HG02973 (cell line): ENCODE measurements around the gene COG1.
"Not testable (repeated sequence)": the region's sequence is repeated elsewhere in the genome, so short reads cannot be mapped to it uniquely, and the experiment has no call there.

Experiments
- ATAC-seq: cut with Tn5 transposase; IDR thresholded peaks from one replicate; pipeline ENCODE4 v1.9.1; 2021; ENCODE audit warnings: moderate library complexity; ENCODE audit not compliant: unreplicated experiment

Gene COG1, protein sequence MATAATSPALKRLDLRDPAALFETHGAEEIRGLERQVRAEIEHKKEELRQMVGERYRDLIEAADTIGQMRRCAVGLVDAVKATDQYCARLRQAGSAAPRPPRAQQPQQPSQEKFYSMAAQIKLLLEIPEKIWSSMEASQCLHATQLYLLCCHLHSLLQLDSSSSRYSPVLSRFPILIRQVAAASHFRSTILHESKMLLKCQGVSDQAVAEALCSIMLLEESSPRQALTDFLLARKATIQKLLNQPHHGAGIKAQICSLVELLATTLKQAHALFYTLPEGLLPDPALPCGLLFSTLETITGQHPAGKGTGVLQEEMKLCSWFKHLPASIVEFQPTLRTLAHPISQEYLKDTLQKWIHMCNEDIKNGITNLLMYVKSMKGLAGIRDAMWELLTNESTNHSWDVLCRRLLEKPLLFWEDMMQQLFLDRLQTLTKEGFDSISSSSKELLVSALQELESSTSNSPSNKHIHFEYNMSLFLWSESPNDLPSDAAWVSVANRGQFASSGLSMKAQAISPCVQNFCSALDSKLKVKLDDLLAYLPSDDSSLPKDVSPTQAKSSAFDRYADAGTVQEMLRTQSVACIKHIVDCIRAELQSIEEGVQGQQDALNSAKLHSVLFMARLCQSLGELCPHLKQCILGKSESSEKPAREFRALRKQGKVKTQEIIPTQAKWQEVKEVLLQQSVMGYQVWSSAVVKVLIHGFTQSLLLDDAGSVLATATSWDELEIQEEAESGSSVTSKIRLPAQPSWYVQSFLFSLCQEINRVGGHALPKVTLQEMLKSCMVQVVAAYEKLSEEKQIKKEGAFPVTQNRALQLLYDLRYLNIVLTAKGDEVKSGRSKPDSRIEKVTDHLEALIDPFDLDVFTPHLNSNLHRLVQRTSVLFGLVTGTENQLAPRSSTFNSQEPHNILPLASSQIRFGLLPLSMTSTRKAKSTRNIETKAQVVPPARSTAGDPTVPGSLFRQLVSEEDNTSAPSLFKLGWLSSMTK

DNA sequence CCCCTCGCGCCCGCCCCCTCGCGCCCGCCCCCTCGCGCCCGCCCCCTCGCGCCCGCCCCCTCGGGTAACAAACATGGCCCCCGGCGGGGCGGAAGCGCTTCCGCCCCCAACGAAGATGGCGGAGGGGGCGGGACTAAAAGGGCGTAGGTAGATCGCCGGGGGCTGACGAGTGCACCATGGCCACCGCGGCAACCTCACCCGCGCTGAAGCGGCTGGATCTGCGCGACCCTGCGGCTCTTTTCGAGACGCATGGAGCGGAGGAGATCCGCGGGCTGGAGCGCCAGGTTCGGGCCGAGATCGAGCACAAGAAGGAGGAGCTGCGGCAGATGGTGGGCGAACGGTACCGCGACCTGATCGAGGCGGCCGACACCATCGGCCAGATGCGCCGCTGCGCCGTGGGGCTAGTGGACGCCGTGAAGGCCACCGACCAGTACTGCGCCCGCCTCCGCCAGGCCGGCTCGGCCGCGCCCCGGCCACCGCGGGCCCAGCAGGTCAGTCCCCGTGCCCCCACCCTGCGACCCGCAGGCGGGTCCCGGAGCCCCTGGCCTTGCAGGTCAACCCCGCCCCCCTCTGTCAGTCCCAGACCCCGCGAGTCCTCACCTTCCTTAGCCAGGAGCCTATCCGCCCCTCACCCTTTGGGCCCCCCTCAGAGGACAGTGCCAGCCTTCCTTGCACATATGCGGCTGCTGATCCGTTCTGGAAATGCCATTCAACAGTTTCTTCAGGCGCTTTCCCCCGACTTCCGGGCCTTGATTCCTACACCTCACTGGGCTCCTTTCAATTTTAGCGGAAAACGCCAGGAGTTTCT lies at the start of gene COG1:
Gene COG1, plus strand, starts transcription at position 162 of the 808 bp plus-strand sequence. Its CDS starts 15 bp downstream, at position 177.
- peak; percentile 62 for ATAC-seq

- ATAC-seq: not testable (repeated sequence)
These were observed 48.6 kb upstream of the COG1 start for GRCh38 chr17:73144209-73144608.

- ATAC-seq: no peak
These were observed 47.2 kb upstream of the COG1 start for GRCh38 chr17:73145641-73146040.

GRCh38 chr17:73147791-73148190 lies 45.1 kb upstream of the COG1 start:
- not testable (repeated sequence) for ATAC-seq

GRCh38 chr17:73148540-73149334 lies 44.1 kb upstream of the COG1 start:
- no peak for ATAC-seq

DNA sequence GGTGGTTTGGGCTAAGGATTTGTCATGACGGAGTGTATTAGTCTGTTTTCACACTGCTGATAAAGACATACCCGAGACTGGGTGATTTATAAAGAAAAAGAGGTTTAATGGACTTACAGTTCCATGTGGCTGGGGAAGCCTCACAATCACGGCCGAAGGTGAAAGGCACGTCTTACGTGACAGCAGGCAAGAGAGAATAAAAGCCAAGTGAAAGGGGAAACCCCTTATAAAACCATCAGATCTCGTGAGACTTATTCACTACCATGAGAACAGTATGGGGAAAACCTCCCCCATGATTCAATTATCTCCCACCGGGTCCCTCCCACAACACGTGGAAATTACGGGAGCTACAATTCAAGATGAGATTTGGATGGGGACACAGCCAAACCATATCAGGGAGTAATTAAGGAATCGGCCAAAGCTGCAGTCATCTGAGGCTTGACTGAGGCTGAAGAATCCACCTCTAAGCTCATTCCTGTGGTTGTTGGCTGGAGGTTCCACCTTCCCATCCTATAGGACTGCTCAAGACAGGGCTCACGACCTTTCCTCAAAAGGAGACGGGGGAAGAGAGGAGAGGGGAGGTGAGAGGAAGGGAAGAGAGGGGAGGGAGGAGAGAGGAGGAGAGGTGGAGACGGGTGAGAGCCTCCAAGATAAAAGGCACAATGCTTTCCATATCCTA lies 42.1 kb upstream of the COG1 start:
- not testable (repeated sequence) for ATAC-seq

- ATAC-seq: no peak
These were observed 40.8 kb upstream of the COG1 start for GRCh38 chr17:73151916-73152632.

DNA sequence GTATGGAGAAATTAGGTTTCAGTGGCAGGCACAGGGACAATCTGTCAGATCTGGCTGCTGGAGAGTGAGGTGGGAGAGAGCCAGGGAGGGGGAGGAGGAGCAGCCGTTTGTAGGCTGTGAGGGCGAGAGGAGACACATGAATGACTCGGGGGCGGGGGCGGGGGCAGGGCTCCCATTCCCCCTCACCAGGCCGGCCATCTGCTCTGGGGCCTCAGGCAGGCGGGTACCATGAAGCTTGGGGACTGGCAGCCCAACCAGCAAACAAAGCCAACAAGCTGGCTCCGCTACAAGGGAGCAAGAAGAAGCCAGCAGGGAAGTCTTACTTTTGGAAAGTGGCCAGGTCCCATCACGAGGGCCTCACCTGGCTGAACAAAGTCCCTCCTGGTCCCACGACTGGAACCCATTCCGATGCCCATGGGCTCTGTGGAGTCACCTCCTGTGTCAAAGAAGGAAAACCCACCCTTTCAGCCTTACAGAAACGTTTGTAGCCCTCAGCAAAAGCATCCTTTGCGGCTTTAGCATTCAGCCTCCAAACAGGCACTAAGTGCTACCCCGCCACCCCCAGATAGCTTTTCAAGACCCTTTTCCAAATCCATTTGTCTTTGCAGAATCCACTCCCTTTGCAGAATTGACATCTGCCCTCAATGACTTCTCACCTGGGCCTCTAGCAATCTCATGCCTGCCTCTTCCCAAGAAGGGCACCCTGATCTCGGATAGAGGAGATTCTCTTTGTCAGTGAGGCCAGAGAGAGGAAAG lies 37.3 kb upstream of the COG1 start:
- peak; percentile 2 for ATAC-seq

- ATAC-seq: peak; percentile 75
These were observed 36.6 kb upstream of the COG1 start for GRCh38 chr17:73156166-73156840.

DNA sequence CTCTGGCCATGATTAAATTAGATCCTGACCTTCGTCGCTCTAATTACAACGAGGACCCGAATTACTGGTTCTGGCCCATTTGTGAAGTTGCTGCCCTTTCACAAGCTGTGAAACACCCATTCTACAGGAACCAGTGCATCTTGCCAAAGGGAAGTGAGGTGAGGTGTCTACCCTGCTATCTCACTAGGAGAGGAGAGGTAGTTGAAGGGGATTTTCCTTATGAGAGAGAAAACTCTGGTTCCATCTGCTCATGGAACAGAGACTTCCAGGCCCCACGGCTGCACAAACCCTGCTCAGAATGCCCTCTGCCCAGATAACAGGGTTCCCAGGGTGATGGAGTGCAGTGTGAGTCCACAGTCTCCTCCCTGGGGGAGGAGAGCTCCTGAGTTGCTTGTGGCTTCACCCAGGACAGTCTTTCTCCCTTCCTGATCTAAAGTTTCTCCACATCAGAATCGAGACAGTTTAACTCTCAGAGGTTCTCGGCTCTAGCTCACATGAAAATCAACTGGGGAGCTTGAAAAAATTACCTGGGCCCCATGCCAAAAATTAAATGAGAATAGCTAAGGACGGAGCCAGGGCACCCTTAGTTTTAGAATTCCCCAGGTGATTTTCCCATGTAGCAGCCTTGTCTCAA lies 35.9 kb upstream of the COG1 start:
- ATAC-seq: no peak

DNA sequence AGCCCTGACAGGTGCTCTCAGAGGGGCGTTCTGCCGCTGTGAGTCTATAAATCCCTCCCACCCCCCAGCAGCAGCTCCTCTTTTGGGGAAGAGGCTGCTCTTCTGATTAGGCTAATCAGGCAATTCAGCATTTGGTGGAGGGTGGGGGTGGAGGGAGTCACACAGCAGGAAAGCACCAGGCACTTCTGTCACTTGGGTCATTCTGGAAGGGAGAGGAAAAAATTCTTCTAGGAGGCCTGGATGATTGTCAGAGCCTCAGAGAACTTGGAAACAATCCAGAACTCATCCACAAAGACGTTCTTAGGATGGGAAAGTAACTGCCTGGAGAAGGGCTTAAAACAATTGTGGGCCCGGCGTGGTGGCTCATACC lies 35.3 kb upstream of the COG1 start:
- ATAC-seq: no peak

DNA sequence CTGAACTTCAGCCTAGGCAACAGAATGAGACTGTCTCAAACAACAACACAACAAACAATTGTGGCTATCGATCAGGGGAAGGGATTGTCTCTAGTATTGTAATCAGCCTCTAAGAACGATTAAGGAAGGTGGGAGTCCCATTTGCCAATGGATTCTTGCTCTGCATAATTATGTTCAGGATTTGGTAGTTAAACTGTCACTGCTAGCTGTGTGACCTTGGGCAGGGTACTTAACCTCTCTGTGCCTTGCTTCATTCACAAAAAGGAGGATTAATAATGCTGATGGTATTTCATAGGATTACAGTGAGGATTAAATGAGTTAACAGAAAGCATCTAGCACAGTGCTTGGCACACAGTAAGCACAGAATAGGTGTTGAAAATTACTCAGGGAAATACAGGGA lies 34.7 kb upstream of the COG1 start:
- no peak for ATAC-seq

DNA sequence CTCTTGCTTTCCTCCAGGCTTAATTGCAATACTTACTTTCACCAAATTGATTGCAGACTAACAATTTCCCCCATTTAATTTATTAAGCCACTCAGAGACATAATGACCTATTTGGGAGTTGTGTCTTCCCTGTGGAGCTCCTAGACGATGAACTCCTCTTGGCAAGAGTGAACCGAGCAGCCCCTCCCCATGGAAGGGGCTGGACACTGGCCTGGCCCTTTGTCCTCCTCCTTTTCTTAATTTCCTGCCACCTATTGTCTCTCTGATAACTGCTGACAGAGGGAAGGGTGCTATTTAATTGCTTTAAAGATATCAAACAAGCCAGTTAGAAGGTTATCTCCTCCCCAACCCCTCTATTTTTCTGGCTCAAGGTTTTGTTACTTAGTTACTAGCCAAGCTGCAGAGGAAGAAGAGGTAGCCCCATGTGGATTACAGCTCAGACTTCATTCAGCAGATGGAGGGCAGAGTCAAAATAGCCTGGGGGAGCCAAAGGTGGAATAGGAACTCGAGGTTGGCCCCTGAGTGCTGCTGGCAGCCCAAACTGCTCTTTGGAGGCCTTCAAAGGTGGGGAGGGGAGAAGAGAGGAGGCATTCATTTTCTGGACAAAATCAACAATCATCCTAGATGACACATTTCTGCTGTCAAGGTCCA lies 31.8 kb upstream of the COG1 start:
- no peak for ATAC-seq

- ATAC-seq: no peak
These were observed 29.8 kb upstream of the COG1 start for GRCh38 chr17:73163043-73163442.

DNA sequence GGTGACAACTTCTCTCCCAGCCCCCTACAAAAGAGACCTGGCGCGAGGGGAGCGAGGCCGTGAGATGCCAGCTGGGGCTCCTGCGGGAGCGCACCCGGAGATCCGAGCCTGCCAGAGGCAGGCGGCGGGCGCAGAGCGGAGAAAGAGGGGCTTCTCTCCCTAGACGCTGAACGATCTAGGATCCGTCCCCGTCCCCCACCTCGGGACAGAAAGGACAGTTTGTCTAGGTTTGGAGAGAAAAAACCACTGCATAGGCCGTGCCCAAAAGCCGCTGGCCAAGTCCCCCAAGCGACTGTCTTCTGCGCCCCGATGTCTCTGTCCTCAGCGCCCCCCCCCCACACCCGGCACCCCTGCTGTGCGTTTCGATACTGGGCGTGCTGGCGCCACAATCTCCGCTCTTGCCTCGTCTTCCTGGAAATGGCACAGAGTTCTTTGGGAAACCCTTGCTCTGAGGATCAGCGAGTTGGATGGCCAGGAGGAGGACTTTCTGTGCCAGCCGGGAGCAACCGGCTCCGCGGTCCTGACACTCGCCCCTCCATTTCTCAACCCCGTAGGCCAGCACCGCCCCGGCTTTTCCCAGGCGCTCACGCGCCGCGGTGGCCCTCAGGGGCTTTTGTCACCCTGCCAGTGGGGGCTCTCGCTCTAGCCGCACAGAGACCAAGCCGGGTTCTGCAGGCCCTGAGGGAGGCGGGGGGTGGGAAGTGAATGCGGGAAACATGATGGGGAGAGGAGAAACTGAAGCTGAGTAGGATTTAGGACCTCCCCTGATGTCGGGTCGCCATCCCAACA lies 27.0 kb upstream of the COG1 start:
- no peak for ATAC-seq
